ENCODE measurements around the gene ZBTB45.

DNA sequence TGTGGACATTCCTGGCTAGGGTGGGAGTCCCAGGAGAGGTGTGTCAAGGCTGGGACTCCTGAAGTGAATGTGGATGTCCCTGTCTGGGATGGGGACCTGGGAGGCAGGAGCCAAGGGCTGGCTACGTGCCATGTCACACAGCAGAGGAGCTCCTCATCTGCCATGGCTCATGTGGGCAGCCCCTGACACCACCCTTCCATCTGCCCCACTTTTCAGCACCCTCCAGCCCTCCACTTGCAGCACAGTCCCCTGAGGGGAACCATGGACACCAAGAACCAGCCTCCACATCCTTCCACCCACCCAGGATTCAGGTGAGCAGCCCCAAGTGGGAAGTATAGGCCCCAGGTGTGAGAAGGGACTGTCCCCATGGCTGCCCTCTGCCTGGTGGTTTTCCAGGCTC, 41.7 kb downstream of the ZBTB45 start:
- TF ChIP-seq POLR2A (IDR thresholded peaks at IDR 0.05) = no peak
- TF ChIP-seq, protein P1, sequence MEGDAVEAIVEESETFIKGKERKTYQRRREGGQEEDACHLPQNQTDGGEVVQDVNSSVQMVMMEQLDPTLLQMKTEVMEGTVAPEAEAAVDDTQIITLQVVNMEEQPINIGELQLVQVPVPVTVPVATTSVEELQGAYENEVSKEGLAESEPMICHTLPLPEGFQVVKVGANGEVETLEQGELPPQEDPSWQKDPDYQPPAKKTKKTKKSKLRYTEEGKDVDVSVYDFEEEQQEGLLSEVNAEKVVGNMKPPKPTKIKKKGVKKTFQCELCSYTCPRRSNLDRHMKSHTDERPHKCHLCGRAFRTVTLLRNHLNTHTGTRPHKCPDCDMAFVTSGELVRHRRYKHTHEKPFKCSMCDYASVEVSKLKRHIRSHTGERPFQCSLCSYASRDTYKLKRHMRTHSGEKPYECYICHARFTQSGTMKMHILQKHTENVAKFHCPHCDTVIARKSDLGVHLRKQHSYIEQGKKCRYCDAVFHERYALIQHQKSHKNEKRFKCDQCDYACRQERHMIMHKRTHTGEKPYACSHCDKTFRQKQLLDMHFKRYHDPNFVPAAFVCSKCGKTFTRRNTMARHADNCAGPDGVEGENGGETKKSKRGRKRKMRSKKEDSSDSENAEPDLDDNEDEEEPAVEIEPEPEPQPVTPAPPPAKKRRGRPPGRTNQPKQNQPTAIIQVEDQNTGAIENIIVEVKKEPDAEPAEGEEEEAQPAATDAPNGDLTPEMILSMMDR (IDR thresholded peaks at IDR 0.05) = no peak
